Endothelial cell (in vitro differentiated cells): ENCODE measurements around the gene PRKG1. TPM values are rescaled to one million over a fixed set of nuclear protein-coding genes. Genes with fewer than 3 reads are reported as not detected.
A peak's percentile ranks its signal among the peaks of the same experiment; 100 is the strongest.

ENCODE experiments used
- DNase-seq: peaks from one replicate; pipeline ENCODE4 v3.0.0; 2021; ENCODE audit warnings: low spot score
- H3K27ac Mint-ChIP-seq: one replicate; pipeline ENCODE4 v1.8.0; 2021; ENCODE audit warnings: mixed read lengths, inconsistent platforms; ENCODE audit not compliant: unreplicated experiment
- H3K27me3 Mint-ChIP-seq: one replicate; pipeline ENCODE4 v1.8.0; 2021; ENCODE audit warnings: mild to moderate bottlenecking, moderate library complexity, mixed read lengths, inconsistent platforms; ENCODE audit not compliant: unreplicated experiment
- H3K36me3 Mint-ChIP-seq: one replicate; pipeline ENCODE4 v1.8.0; 2021; ENCODE audit warnings: mild to moderate bottlenecking, low read depth, mixed read lengths, inconsistent platforms; ENCODE audit not compliant: unreplicated experiment
- H3K4me1 Mint-ChIP-seq: one replicate; pipeline ENCODE4 v1.8.0; 2021; ENCODE audit warnings: mild to moderate bottlenecking, mixed read lengths, inconsistent platforms; ENCODE audit not compliant: unreplicated experiment
- H3K4me3 Mint-ChIP-seq: one replicate; pipeline ENCODE4 v1.8.0; 2021; ENCODE audit warnings: mild to moderate bottlenecking, mixed read lengths, inconsistent platforms; ENCODE audit not compliant: unreplicated experiment
- H3K9me3 Mint-ChIP-seq: one replicate; pipeline ENCODE4 v1.8.0; 2021; ENCODE audit warnings: mixed read lengths, inconsistent platforms; ENCODE audit not compliant: unreplicated experiment
- CTCF ChIP-seq: fragments of 200-600 bp; sonication (generic); IDR thresholded peaks from one replicate; pipeline ENCODE4 v1.5.0; 2021; ENCODE audit warnings: antibody characterized with exemption; ENCODE audit not compliant: unreplicated experiment
- total RNA-seq: library from RNA; stranded (reverse); fragmentation: NEBNext Ultra II Directional; extraction: Animal tissue kit (Norgen Biotek cat#: 25700); gene quantifications from one replicate; pipeline ENCODE4 v1.2.1, GENCODE V29; 2021; ENCODE audit not compliant: unreplicated experiment

The PRKG1 gene
- total RNA-seq, 1 donor from 2014 or later, result 10.7 TPM

DNA sequence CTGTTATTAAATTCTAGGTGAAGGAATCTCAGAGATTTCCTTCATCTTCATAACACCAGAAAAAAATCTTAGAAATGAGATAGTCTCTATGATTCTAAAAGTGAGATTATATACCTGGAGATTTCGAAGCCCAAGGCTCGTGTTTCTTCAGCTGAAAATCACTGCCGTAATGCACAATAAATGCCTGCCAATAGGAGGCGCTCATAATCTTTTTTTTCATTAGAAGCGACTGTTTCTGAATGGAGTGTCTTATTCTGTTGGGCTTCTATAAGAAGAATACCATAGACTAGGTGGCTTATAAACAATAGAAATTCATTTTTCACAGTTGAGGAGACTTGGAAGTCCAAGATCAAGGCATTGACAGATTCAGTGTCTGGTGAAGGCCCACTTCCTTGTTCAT lies 294.7 kb downstream of the PRKG1 start:
- Mint-ChIP-seq H3K4me3 (no peak overlapping the region), H3K27me3 (no peaks in the 10 kb centered on the region), H3K9me3 (no peaks in the 10 kb centered on the region), H3K4me1 (no peaks in the 10 kb centered on the region), H3K27ac (no peak overlapping the region), H3K36me3 (no peaks in the 10 kb centered on the region)
- TF ChIP-seq CTCF, result peak; percentile 60
- peak; percentile 5 for DNase-seq

DNA sequence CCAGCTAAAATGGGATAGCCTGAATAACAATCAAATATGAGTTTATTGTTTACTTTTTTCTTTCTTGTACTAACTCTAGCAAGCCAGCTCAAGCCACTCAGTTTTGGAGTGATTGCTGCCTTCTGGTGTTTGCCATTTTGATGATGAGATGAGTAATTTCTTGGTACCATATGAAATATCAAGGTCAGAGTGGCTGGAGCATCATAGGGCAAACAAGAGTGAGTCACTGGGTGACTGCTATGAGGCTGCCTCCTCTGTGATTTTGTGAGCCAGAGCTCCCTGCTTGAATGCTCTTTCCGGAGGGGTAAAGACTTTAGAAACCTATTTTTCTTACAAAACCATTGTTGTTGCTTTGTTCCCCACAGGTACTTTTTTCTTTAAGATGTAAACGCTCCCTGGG lies 295.6 kb downstream of the PRKG1 start:
- TF ChIP-seq CTCF, result no peak
- Mint-ChIP-seq H3K4me3 (no peak overlapping the region), H3K4me1 (no peaks in the 10 kb centered on the region), H3K9me3 (no peaks in the 10 kb centered on the region), H3K27me3 (no peaks in the 10 kb centered on the region), H3K27ac (no peak overlapping the region), H3K36me3 (no peaks in the 10 kb centered on the region)
- DNase-seq, result no peak

- no peaks in the 10 kb centered on the region for H3K4me1 Mint-ChIP-seq
- no peak overlapping the region for H3K4me3 Mint-ChIP-seq
- no peak for DNase-seq
These were observed 297.5 kb downstream of the PRKG1 start for GRCh38 chr10:51371743-51372142.

GRCh38 chr10:51375790-51376189 lies 301.5 kb downstream of the PRKG1 start:
- no peaks in the 10 kb centered on the region for H3K36me3 Mint-ChIP-seq
- H3K9me3 Mint-ChIP-seq, result no peaks in the 10 kb centered on the region

More at GRCh38 chr10:51371743-51372142, 297.5 kb downstream of the PRKG1 start:
- H3K27ac Mint-ChIP-seq, result no peak overlapping the region
- no peaks in the 10 kb centered on the region for H3K36me3 Mint-ChIP-seq
- H3K27me3 Mint-ChIP-seq, result no peaks in the 10 kb centered on the region
- no peak for TF ChIP-seq CTCF
- H3K9me3 Mint-ChIP-seq, result no peaks in the 10 kb centered on the region

More at GRCh38 chr10:51375790-51376189, 301.5 kb downstream of the PRKG1 start:
- Mint-ChIP-seq H3K27ac (no peak overlapping the region), H3K27me3 (no peaks in the 10 kb centered on the region), H3K4me1 (no peaks in the 10 kb centered on the region), H3K4me3 (no peak overlapping the region)
- no peak for DNase-seq
- no peak for TF ChIP-seq CTCF
